HG03064 (cell line): Measurements from ENCODE around the gene SLC30A3.
"Not testable (repeated sequence)": the region's sequence is repeated elsewhere in the genome, so short reads cannot be mapped to it uniquely, and the experiment has no call there.

Source experiments
- ATAC-seq: cut with Tn5 transposase; IDR thresholded peaks from one replicate; pipeline ENCODE4 v1.9.1; 2021; ENCODE audit warnings: low read depth; ENCODE audit not compliant: unreplicated experiment

The SLC30A3 gene, protein sequence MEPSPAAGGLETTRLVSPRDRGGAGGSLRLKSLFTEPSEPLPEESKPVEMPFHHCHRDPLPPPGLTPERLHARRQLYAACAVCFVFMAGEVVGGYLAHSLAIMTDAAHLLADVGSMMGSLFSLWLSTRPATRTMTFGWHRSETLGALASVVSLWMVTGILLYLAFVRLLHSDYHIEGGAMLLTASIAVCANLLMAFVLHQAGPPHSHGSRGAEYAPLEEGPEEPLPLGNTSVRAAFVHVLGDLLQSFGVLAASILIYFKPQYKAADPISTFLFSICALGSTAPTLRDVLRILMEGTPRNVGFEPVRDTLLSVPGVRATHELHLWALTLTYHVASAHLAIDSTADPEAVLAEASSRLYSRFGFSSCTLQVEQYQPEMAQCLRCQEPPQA

DNA sequence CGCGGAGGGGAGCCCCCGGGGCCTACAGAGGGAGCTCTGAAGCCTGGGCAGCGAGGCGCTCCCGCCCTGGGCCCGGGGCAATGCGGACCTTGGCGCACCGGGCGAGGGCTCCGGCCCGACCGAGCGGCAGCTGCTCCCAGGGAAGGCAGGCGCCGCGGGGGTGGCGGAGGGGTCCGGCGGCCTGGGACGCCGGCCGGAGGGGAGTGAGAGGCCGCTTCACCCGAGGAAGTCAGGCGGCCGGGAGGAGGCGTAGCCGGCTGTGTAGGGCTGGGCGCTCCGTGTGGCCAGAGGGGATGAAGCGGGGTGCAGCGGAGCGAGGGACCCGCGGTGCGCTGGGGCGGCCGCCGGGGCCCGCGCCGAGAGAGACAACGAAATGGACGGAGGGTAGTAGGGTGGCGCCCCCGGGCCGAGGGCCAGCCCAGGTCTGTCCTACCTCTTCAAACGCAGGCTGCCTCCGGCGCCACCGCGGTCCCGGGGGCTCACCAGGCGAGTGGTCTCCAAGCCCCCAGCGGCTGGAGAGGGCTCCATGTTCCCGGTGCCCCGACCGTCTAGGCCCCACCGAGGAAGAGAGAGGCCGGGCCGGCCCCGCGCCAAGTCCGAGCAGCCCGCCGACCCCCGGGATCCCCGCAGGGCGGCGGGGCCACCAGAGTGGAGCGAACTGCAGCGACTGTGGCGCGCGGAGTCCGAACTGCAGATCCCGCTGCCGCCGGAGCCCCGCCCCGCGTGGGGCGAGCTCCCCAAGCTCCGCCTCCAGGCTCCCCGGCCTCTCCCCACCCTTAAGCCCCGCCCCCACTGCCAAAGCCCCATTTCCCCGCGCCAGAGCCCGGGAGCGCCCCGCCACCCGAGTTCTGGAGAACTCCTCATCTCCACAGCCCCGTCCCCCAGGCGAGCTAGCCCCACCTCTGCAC lies at the start of gene SLC30A3:
Gene SLC30A3 (minus strand): TSS at position 669 of the 908 bp plus-strand sequence. CDS start 141 bp downstream, at position 528.
- no peak for ATAC-seq

DNA sequence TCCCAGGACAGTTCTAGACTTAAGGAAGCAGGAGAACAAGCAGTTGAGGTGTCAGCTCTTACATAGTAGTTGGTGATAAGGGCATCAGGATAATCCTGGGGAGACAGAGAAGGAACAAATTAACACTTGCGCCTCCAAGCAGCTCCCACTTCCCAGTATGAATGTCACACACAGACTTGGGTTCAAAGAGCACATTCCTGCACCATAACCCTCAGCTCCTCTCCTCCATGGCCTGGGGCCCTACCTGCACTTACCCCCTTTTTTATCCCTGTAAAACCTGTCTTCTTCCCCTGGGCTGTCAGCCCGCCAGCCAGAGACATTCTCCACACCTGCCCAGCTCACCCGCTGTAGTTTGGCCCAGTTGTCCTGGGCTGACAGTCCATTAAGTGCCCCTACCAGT lies 49.3 kb upstream of the SLC30A3 start:
- no peak for ATAC-seq

GRCh38 chr2:27309651-27310050 lies 46.8 kb upstream of the SLC30A3 start:
- ATAC-seq, result no peak

GRCh38 chr2:27308359-27308881 lies 45.6 kb upstream of the SLC30A3 start, which contains the start of gene UCN:
TSS of gene UCN (minus strand) at chr2:27308445. CDS start at chr2:27307895, 550 bp downstream.
- ATAC-seq, result no peak

GRCh38 chr2:27307545-27308358 lies 44.9 kb upstream of the SLC30A3 start:
- no peak for ATAC-seq

DNA sequence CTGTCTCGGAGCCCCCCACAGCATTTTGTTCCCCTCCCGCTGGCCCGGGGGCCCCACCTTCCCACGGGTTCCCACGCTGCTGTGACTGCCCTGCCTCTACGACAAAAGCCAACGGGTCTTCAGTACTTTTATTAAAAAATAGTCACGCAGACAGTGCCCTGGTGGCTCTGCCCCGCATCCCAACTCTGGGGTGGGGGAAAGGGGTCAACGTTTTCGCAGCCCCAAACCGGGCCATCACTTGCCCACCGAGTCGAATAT lies 44.4 kb upstream of the SLC30A3 start:
- ATAC-seq, result no peak

- no peak for ATAC-seq
These were observed 43.9 kb upstream of the SLC30A3 start for GRCh38 chr2:27306573-27307286.

- ATAC-seq, result no peak
These were observed 43.3 kb upstream of the SLC30A3 start for GRCh38 chr2:27306136-27306535.

GRCh38 chr2:27305516-27305915 lies 42.7 kb upstream of the SLC30A3 start:
- no peak for ATAC-seq

- ATAC-seq, result no peak
These were observed 41.8 kb upstream of the SLC30A3 start for GRCh38 chr2:27304488-27305240.

DNA sequence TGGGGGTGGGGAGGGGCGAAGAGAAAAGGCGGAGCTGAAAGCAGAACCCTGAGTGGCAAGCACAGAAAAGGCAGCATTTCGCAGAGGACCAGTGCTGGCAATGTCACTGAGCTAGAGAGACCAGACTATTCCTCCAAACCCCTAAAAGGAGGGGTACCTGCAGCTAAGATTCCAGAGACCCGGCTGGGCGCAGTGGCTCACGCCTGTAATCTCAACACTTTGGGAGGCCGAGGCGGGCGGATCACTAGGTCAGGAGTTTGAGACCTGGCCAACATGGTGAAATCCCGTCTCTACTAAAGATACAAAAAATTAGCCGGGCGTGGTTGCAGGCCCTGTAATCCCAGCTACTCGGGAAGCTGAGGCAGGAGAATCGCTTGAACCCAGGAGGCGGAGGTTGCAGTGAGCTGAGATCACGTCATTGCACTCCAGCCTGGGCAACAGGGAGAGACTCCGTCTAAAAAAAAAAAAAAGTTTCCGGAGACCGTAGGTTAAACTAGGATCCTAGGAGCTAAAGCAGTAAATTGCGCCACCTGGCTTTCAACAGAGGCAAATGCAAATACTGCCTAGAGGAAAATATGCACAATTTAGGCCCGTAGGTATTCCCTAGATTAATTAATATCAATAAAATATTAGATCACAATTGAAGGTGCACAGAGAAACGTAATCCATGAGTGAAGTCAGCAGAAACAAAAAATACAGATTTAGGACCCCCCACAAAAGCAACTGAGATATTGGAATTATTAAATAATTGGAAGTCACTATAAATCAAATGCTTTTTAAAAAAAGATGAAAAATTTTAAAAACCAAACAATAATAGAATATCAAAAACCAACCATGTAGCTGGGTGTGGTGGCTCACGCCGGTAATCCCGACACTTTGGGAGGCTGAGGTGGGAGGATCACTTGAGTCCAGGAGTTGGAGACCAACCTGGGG lies 40.5 kb upstream of the SLC30A3 start:
- no peak for ATAC-seq

GRCh38 chr2:27300606-27301005 lies 37.8 kb upstream of the SLC30A3 start:
- not testable (repeated sequence) for ATAC-seq

- ATAC-seq, result no peak
These were observed 35.7 kb upstream of the SLC30A3 start for GRCh38 chr2:27298391-27299080.

GRCh38 chr2:27297195-27297594 lies 34.3 kb upstream of the SLC30A3 start:
- ATAC-seq, result no peak

- ATAC-seq, result no peak
These were observed 33.6 kb upstream of the SLC30A3 start for GRCh38 chr2:27296481-27296880.

- no peak for ATAC-seq
These were observed 32.1 kb upstream of the SLC30A3 start for GRCh38 chr2:27294928-27295327.

DNA sequence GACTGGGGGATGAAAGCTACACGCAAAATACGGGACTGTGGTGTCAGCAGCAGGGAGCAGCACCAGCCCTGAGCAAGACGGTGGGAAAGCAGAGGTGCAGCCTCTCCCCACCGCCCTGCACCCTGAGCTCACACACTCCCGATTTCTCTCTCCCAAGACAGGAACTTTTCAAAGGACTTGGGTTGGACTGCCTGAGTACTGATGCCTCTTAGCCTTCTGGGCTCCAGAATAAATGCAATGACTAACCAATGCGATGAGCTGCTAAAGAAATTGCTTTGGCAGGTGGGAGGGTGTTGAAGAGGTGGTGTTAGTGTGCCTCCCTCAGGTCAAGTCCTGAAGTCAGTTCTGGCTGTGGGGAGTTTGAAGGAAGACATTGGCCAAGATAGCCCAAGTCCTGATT lies 29.0 kb upstream of the SLC30A3 start:
- ATAC-seq, result no peak

- ATAC-seq, result no peak
These were observed 27.7 kb upstream of the SLC30A3 start for GRCh38 chr2:27290549-27290948.
